ENCODE data around the gene POU3F1.

Gene POU3F1

GRCh38 chr1:38050397-38051078, 3.9 kb upstream of the POU3F1 start:
- DNase-seq (ENCODE audit: low read depth): no peak
- H3K4me3 ChIP-seq (ENCODE audit: low read length): no peak overlapping the region
- TF ChIP-seq CTCF (conservative IDR thresholded peaks at IDR 0.05; ENCODE audit: low read length): no peak

GRCh38 chr1:38047603-38048141, 1.1 kb upstream of the POU3F1 start:
- H3K4me3 ChIP-seq (ENCODE audit: low read length): peak overlapping the region; percentile 53
- DNase-seq (ENCODE audit: low read depth): peak; percentile 40
- no peak for TF ChIP-seq CTCF (conservative IDR thresholded peaks at IDR 0.05; ENCODE audit: low read length)

- peak overlapping the region; percentile 53 for H3K4me3 ChIP-seq (ENCODE audit: low read length)
- TF ChIP-seq CTCF (conservative IDR thresholded peaks at IDR 0.05; ENCODE audit: low read length): no peak
- peak; percentile 73 for DNase-seq (ENCODE audit: low read depth)
These were observed 450 bp upstream of the POU3F1 start for GRCh38 chr1:38046884-38047602.

GRCh38 chr1:38045401-38046332, 926 bp downstream of the POU3F1 start:
- TF ChIP-seq CTCF (conservative IDR thresholded peaks at IDR 0.05; ENCODE audit: low read length): no peak
- H3K4me3 ChIP-seq (ENCODE audit: low read length): no peak overlapping the region
- DNase-seq (ENCODE audit: low read depth): no peak

- TF ChIP-seq CTCF (conservative IDR thresholded peaks at IDR 0.05; ENCODE audit: low read length): no peak
- DNase-seq (ENCODE audit: low read depth): no peak
- H3K4me3 ChIP-seq (ENCODE audit: low read length): peak overlapping the region; percentile 41
These were observed 2.1 kb downstream of the POU3F1 start for GRCh38 chr1:38044221-38045215.

All from AG10803 (cell line).